Metanephros (tissue), 1 donor: ENCODE measurements around the gene ZSCAN4. TPM values are rescaled to one million over a fixed set of nuclear protein-coding genes. Genes with fewer than 3 reads are reported as not detected.

Experiments used
- total RNA-seq: library from RNA; depleted of rRNA; stranded (reverse); fragments of >200 nt; gene quantifications from one replicate; pipeline ENCODE4 v1.2.3, GENCODE V29; 2014

ZSCAN4 gene
- total RNA-seq: not detected

GRCh38 chr19:57668635-57669034 lies at the start of gene ZSCAN4:
Gene ZSCAN4, plus strand, starts transcription at chr19:57668935. Its CDS starts 7,211 bp downstream, at chr19:57676146.

GRCh38 chr19:57632987-57633831 lies 35.5 kb upstream of the ZSCAN4 start, which contains the start of gene ZNF211:
Gene ZNF211, plus strand, starts transcription at chr19:57633168. Its CDS starts 179 bp downstream, at chr19:57633347.

GRCh38 chr19:57708641-57709361 lies 40.1 kb downstream of the ZSCAN4 start, which contains the start of gene ZNF154:
Gene ZNF154, minus strand, starts transcription at chr19:57709204. Its CDS starts 233 bp downstream, at chr19:57708971.

Other genes with a start within 250 kb of the ZSCAN4 start
- gene ZNF749, start 233.6 kb upstream of the ZSCAN4 start, total RNA-seq: 23.0 TPM
- 1.8 TPM for gene VN1R1, start 211.8 kb upstream of the ZSCAN4 start, total RNA-seq
- 32.7 TPM for gene ZNF772, start 191.4 kb upstream of the ZSCAN4 start, total RNA-seq
- gene ZNF419, start 181.2 kb upstream of the ZSCAN4 start, total RNA-seq: 17.0 TPM
- 15.8 TPM for gene ZNF773, start 169.0 kb upstream of the ZSCAN4 start, total RNA-seq
- 12.1 TPM for gene ZNF549, start 141.6 kb upstream of the ZSCAN4 start, total RNA-seq
- gene ZNF550, start 109.1 kb upstream of the ZSCAN4 start, total RNA-seq: 14.8 TPM
- 6.8 TPM for gene ZNF416, start 90.0 kb upstream of the ZSCAN4 start, total RNA-seq
- 18.9 TPM for gene ZIK1, start 84.8 kb upstream of the ZSCAN4 start, total RNA-seq
- gene ZNF530, start 69.0 kb upstream of the ZSCAN4 start, total RNA-seq: 6.2 TPM
- 30.1 TPM for gene ZNF134, start 54.7 kb upstream of the ZSCAN4 start, total RNA-seq
- 25.0 TPM for gene ZNF211, start 35.8 kb upstream of the ZSCAN4 start, total RNA-seq
- 17.5 TPM for gene ZNF551, start 13.0 kb downstream of the ZSCAN4 start, total RNA-seq
- 24.1 TPM for gene ZNF154, start 40.3 kb downstream of the ZSCAN4 start, total RNA-seq
- gene ZNF671, start 58.7 kb downstream of the ZSCAN4 start, total RNA-seq: 13.9 TPM
- 47.7 TPM for gene ZNF776, start 77.9 kb downstream of the ZSCAN4 start, total RNA-seq
- 33.7 TPM for gene ZNF586, start 100.7 kb downstream of the ZSCAN4 start, total RNA-seq
- gene ZNF552, start 146.0 kb downstream of the ZSCAN4 start, total RNA-seq: 20.0 TPM
- gene ZNF587B, start 161.4 kb downstream of the ZSCAN4 start, total RNA-seq: 18.5 TPM
- gene ZNF587, start 180.9 kb downstream of the ZSCAN4 start, total RNA-seq: 54.7 TPM
- gene ZNF814, start 220.1 kb downstream of the ZSCAN4 start, total RNA-seq: 29.7 TPM
- gene ZNF417, start 247.7 kb downstream of the ZSCAN4 start, total RNA-seq: 34.0 TPM